DOHH2 (cell line): Measurements from ENCODE around the gene RAB38.

Source experiments
- H3F3A ChIP-seq: fragments of 200-600 bp; sonication (generic), shearing (Covaris generic); 2 replicates; pipeline ENCODE4 v1.6.0; 2016; ENCODE audit warnings: antibody characterized with exemption, mild to moderate bottlenecking; ENCODE audit not compliant: control insufficient read depth, insufficient read depth
- H3K27ac ChIP-seq: fragments of 200-600 bp; sonication (generic); 2 replicates; pipeline ENCODE4 v1.5.1; 2014; ENCODE audit warnings: low read depth, mild to moderate bottlenecking, low read length, moderate library complexity
- H3K27me3 ChIP-seq: fragments of 200-600 bp; sonication (generic); 2 replicates; pipeline ENCODE4 v1.6.1; 2014; ENCODE audit warnings: mild to moderate bottlenecking, low read length, mixed read lengths; ENCODE audit not compliant: control insufficient read depth
- H3K36me3 ChIP-seq: fragments of 200-600 bp; sonication (generic); 2 replicates; pipeline ENCODE4 v1.6.1; 2014; ENCODE audit warnings: mild to moderate bottlenecking, low read length, moderate library complexity, mixed read lengths; ENCODE audit not compliant: control insufficient read depth
- H3K4me1 ChIP-seq: fragments of 200-600 bp; sonication (generic); 2 replicates; pipeline ENCODE4 v1.6.1; 2014; ENCODE audit warnings: mild to moderate bottlenecking, low read length, mixed read lengths; ENCODE audit not compliant: control insufficient read depth
- H3K4me2 ChIP-seq: fragments of 200-600 bp; sonication (generic); 2 replicates; pipeline ENCODE4 v1.6.0; 2014; ENCODE audit warnings: mild to moderate bottlenecking, low read length, moderate library complexity
- H3K4me3 ChIP-seq: fragments of 200-600 bp; sonication (generic); 2 replicates; pipeline ENCODE4 v1.5.1; 2014; ENCODE audit warnings: mild to moderate bottlenecking, low read length, mixed read lengths
- H3K79me2 ChIP-seq: fragments of 200-600 bp; sonication (generic); 2 replicates; pipeline ENCODE4 v1.6.1; 2014; ENCODE audit warnings: mild to moderate bottlenecking, low read length, mixed read lengths; ENCODE audit not compliant: control insufficient read depth
- H3K9me2 ChIP-seq: fragments of 200-600 bp; sonication (generic); replicated peaks from 2 replicates; pipeline ENCODE4 v1.6.1; 2014; ENCODE audit warnings: mild to moderate bottlenecking, low read length, mixed read lengths; ENCODE audit not compliant: control insufficient read depth
- H3K9me3 ChIP-seq: fragments of 200-600 bp; sonication (generic); 2 replicates; pipeline ENCODE4 v1.6.1; 2014; ENCODE audit warnings: antibody characterized with exemption, low read length, mixed read lengths; ENCODE audit not compliant: control insufficient read depth, insufficient read depth
- H4K20me1 ChIP-seq: fragments of 200-600 bp; sonication (generic); 2 replicates; pipeline ENCODE4 v1.6.0; 2014; ENCODE audit warnings: low read depth, mild to moderate bottlenecking, antibody characterized with exemption, low read length, moderate library complexity; ENCODE audit not compliant: control insufficient read depth, insufficient read depth
- EZH2phosphoT487 ChIP-seq: fragments of 200-600 bp; sonication (generic); IDR thresholded peaks from 2 replicates; pipeline ENCODE4 v1.6.1; 2017; ENCODE audit warnings: borderline replicate concordance, mild to moderate bottlenecking, antibody characterized with exemption, low read length, moderate library complexity, mixed read lengths
- TF ChIP-seq, protein P1 (sequence below): fragments of 200-600 bp; sonication (generic); IDR thresholded peaks from one replicate; pipeline ENCODE4 v1.5.1; 2014; ENCODE audit warnings: antibody characterized with exemption, mild to moderate bottlenecking, low read depth, low read length; ENCODE audit not compliant: poor library complexity, severe bottlenecking

The RAB38 gene

GRCh38 chr11:88089134-88089533 lies 86.1 kb downstream of the RAB38 start:
- Histone ChIP-seq H3K4me2 (no peak overlapping the region), H3K9me3 (no peaks in the 10 kb centered on the region), H3K27ac (no peak overlapping the region), H3K9me2 (no peaks in the 10 kb centered on the region), H3K4me3 (no peak overlapping the region), H3K27me3 (no peaks in the 10 kb centered on the region), H3K36me3 (no peaks in the 10 kb centered on the region), H3F3A (no peaks in the 10 kb centered on the region), H3K79me2 (no peaks in the 10 kb centered on the region), H4K20me1 (no peaks in the 10 kb centered on the region), H3K4me1 (no peaks in the 10 kb centered on the region)
- TF ChIP-seq EZH2phosphoT487 = no peak
- TF ChIP-seq, protein P1, sequence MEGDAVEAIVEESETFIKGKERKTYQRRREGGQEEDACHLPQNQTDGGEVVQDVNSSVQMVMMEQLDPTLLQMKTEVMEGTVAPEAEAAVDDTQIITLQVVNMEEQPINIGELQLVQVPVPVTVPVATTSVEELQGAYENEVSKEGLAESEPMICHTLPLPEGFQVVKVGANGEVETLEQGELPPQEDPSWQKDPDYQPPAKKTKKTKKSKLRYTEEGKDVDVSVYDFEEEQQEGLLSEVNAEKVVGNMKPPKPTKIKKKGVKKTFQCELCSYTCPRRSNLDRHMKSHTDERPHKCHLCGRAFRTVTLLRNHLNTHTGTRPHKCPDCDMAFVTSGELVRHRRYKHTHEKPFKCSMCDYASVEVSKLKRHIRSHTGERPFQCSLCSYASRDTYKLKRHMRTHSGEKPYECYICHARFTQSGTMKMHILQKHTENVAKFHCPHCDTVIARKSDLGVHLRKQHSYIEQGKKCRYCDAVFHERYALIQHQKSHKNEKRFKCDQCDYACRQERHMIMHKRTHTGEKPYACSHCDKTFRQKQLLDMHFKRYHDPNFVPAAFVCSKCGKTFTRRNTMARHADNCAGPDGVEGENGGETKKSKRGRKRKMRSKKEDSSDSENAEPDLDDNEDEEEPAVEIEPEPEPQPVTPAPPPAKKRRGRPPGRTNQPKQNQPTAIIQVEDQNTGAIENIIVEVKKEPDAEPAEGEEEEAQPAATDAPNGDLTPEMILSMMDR = no peak

DNA sequence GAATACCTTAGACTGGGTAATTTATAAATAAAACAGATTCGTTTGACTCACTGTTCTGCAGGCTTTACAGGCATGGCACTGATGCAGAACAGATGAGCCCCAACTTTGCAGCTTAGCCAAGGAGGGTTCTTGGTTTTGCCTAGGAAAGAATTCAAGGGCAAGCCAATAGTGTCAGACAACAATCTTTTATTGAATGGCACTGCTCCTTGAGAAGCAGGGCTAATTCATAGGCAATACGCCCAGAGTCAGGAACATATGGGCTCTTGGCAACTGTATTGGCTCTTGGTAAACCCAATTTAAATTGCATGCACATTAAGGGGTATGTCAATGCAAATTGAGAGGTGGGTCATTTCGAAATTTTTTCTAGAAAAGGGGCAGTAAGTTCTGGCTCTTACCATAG lies 87.9 kb downstream of the RAB38 start:
- Histone ChIP-seq H3K4me1 (no peaks in the 10 kb centered on the region), H3K36me3 (no peaks in the 10 kb centered on the region), H3K9me3 (no peaks in the 10 kb centered on the region), H3K9me2 (no peaks in the 10 kb centered on the region), H3K4me2 (no peak overlapping the region), H3K4me3 (no peak overlapping the region), H3K27ac (no peak overlapping the region), H3F3A (no peaks in the 10 kb centered on the region), H3K27me3 (no peaks in the 10 kb centered on the region), H3K79me2 (no peaks in the 10 kb centered on the region), H4K20me1 (no peaks in the 10 kb centered on the region)
- TF ChIP-seq, protein P1 = no peak
- TF ChIP-seq EZH2phosphoT487 = no peak

DNA sequence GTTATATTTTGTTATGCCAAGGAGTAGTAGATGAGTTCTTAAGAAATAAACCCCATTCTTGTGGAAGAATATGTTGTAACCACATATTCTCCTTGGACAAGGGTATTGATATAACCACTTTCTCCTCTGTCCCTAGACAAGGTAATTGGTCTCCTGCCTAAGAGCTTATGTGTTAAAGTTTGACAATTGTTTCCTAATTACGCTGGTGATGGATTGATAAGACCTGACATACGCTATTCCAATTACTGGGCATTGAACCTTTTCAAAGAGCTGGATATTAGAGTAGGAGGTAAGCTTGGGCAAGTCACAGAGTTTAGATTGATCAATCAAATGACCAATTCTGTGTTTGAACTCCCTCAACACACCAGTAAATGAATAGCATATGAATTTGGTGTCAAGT lies 88.9 kb downstream of the RAB38 start:
- H3K9me3 ChIP-seq = no peaks in the 10 kb centered on the region
- no peak overlapping the region for H3K4me2 ChIP-seq
- H3K27ac ChIP-seq = no peak overlapping the region
- no peaks in the 10 kb centered on the region for H4K20me1 ChIP-seq
- no peaks in the 10 kb centered on the region for H3K79me2 ChIP-seq
- no peak overlapping the region for H3K4me3 ChIP-seq
- no peaks in the 10 kb centered on the region for H3K9me2 ChIP-seq
- H3K36me3 ChIP-seq = no peaks in the 10 kb centered on the region
- H3F3A ChIP-seq = no peaks in the 10 kb centered on the region
- no peak for TF ChIP-seq EZH2phosphoT487
- TF ChIP-seq, protein P1 = no peak
- H3K4me1 ChIP-seq = no peaks in the 10 kb centered on the region
- H3K27me3 ChIP-seq = peaks cover 2% of the 10 kb centered on the region; the same call in 1 of the 2 replicates

DNA sequence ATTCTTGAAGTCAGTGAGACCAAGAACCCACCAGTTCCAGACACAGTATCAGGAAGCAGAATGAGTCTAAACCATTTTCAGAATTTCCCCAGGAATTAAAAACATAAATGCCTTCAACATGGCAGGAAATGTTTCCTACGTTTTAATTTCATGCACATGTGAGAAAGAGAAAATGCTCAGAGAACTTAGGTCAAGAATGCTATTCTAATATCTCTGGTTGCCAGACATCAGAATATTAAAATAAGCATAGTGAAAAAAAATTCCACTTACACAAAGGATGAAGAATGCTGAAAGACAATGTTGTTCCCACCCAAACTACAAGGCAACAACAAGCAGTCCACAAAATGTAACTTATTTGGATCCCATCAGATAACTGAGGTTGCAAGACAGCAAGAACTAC lies 104.8 kb downstream of the RAB38 start:
- Histone ChIP-seq H3K79me2 (no peaks in the 10 kb centered on the region), H3K4me3 (no peak overlapping the region), H3K9me3 (no peaks in the 10 kb centered on the region), H3F3A (no peaks in the 10 kb centered on the region), H3K4me1 (no peaks in the 10 kb centered on the region), H3K27ac (no peak overlapping the region), H3K27me3 (no peaks in the 10 kb centered on the region), H3K9me2 (no peaks in the 10 kb centered on the region), H4K20me1 (no peaks in the 10 kb centered on the region), H3K36me3 (no peaks in the 10 kb centered on the region), H3K4me2 (no peak overlapping the region)
- no peak for TF ChIP-seq EZH2phosphoT487
- TF ChIP-seq, protein P1 = no peak
